Stimulated activated effector memory CD8-positive, alpha-beta T cell treated with anti-CD3 and anti-CD28 coated beads, Interleukin-12 subunit alpha, Interleukin-12 subunit beta, amount 100 ng/mL, for 72 hours (primary cell): ENCODE results near the gene TIMM13.
"Not testable (repeated sequence)": the region's sequence is repeated elsewhere in the genome, so short reads cannot be mapped to it uniquely, and the experiment has no call there.

Experiments used
- ATAC-seq: fragments of 150-1000 bp; cut with Tn5 transposase; 2 replicates; pipeline ENCODE4 v1.10.0; 2021
- DNase-seq, 2 donors: peaks; one replicate each; pipeline ENCODE4 v3.0.0; 2021 to 2022; ENCODE audit warnings: low spot score in 2 of 2
- H3K27ac Mint-ChIP-seq: one replicate; pipeline ENCODE4 v1.8.0; 2022; ENCODE audit warnings: mild to moderate bottlenecking, mixed read lengths
- H3K36me3 Mint-ChIP-seq: one replicate; pipeline ENCODE4 v1.8.0; 2022; ENCODE audit warnings: mild to moderate bottlenecking, mixed read lengths
- H3K4me1 Mint-ChIP-seq: one replicate; pipeline ENCODE4 v1.8.0; 2022; ENCODE audit warnings: mixed read lengths
- H3K4me3 Mint-ChIP-seq: one replicate; pipeline ENCODE4 v1.8.0; 2022; ENCODE audit warnings: mild to moderate bottlenecking, mixed read lengths
- H3K9me3 Mint-ChIP-seq: one replicate; pipeline ENCODE4 v1.8.0; 2022; ENCODE audit warnings: mixed read lengths

TIMM13 gene

GRCh38 chr19:2460245-2460644, 32.9 kb upstream of the TIMM13 start:
- Mint-ChIP-seq H3K27ac (no peak overlapping the region), H3K4me3 (no peak overlapping the region), H3K4me1 (peaks cover 31% of the 10 kb centered on the region), H3K9me3 (no peaks in the 10 kb centered on the region), H3K36me3 (peaks cover 1% of the 10 kb centered on the region)
- ATAC-seq (no peak), DNase-seq (no peak)

GRCh38 chr19:2458776-2459175, 31.4 kb upstream of the TIMM13 start:
- DNase-seq, H3K27ac Mint-ChIP-seq, H3K9me3 Mint-ChIP-seq, H3K4me3 Mint-ChIP-seq, ATAC-seq: not testable (repeated sequence)
- Mint-ChIP-seq H3K36me3 (peaks cover 12% of the 10 kb centered on the region), H3K4me1 (peaks cover 39% of the 10 kb centered on the region)

GRCh38 chr19:2458054-2458453, 30.7 kb upstream of the TIMM13 start:
- H3K4me1 Mint-ChIP-seq: peaks cover 39% of the 10 kb centered on the region
- ATAC-seq: no peak
- no peaks in the 10 kb centered on the region for H3K9me3 Mint-ChIP-seq
- H3K4me3 Mint-ChIP-seq: no peak overlapping the region
- DNase-seq: no peak
- H3K27ac Mint-ChIP-seq: no peak overlapping the region
- H3K36me3 Mint-ChIP-seq: peaks cover 14% of the 10 kb centered on the region

- H3K4me1 Mint-ChIP-seq: peaks cover 39% of the 10 kb centered on the region
- peaks cover 14% of the 10 kb centered on the region for H3K36me3 Mint-ChIP-seq
- peak overlapping the region; percentile 86 for H3K27ac Mint-ChIP-seq
- H3K4me3 Mint-ChIP-seq: peak overlapping the region; percentile 73
- no peaks in the 10 kb centered on the region for H3K9me3 Mint-ChIP-seq
- no peak for ATAC-seq
- no peak for DNase-seq
Measured at GRCh38 chr19:2457394-2458037, 30.1 kb upstream of the TIMM13 start.

- peak overlapping the region; percentile 86 for H3K27ac Mint-ChIP-seq
- peaks cover 26% of the 10 kb centered on the region for H3K36me3 Mint-ChIP-seq
- no peaks in the 10 kb centered on the region for H3K9me3 Mint-ChIP-seq
- ATAC-seq (peak; percentile 56), DNase-seq (peak; percentile 42 to 76)
- peak overlapping the region; percentile 73 for H3K4me3 Mint-ChIP-seq
- H3K4me1 Mint-ChIP-seq: peaks cover 25% of the 10 kb centered on the region
Measured at GRCh38 chr19:2455851-2456570, 28.6 kb upstream of the TIMM13 start.

- Mint-ChIP-seq H3K4me1 (peaks cover 22% of the 10 kb centered on the region), H3K27ac (peak overlapping the region; percentile 86), H3K36me3 (peaks cover 34% of the 10 kb centered on the region), H3K9me3 (no peaks in the 10 kb centered on the region), H3K4me3 (peak overlapping the region; percentile 73)
- DNase-seq: no peak
- no peak for ATAC-seq
Measured at GRCh38 chr19:2454962-2455850, 27.8 kb upstream of the TIMM13 start.

GRCh38 chr19:2454199-2454961, 27.0 kb upstream of the TIMM13 start:
- Mint-ChIP-seq H3K27ac (peak overlapping the region; percentile 86), H3K4me3 (peak overlapping the region; percentile 73), H3K4me1 (peaks cover 19% of the 10 kb centered on the region), H3K9me3 (no peaks in the 10 kb centered on the region), H3K36me3 (peaks cover 38% of the 10 kb centered on the region)
- ATAC-seq: no peak
- no peak for DNase-seq

GRCh38 chr19:2453431-2454025, 26.1 kb upstream of the TIMM13 start:
- no peaks in the 10 kb centered on the region for H3K9me3 Mint-ChIP-seq
- no peak overlapping the region for H3K4me3 Mint-ChIP-seq
- no peak for DNase-seq
- H3K36me3 Mint-ChIP-seq: peaks cover 38% of the 10 kb centered on the region
- peaks cover 20% of the 10 kb centered on the region for H3K4me1 Mint-ChIP-seq
- H3K27ac Mint-ChIP-seq: no peak overlapping the region
- ATAC-seq: no peak

GRCh38 chr19:2451741-2452140, 24.4 kb upstream of the TIMM13 start:
- H3K27ac Mint-ChIP-seq: no peak overlapping the region
- H3K36me3 Mint-ChIP-seq: peaks cover 44% of the 10 kb centered on the region
- no peak for ATAC-seq
- no peak overlapping the region for H3K4me3 Mint-ChIP-seq
- H3K4me1 Mint-ChIP-seq: peaks cover 17% of the 10 kb centered on the region
- no peaks in the 10 kb centered on the region for H3K9me3 Mint-ChIP-seq
- no peak for DNase-seq

GRCh38 chr19:2451138-2451537, 23.8 kb upstream of the TIMM13 start:
- Mint-ChIP-seq H3K27ac (peak overlapping the region; percentile 20), H3K4me1 (peaks cover 23% of the 10 kb centered on the region), H3K4me3 (no peak overlapping the region), H3K9me3 (no peaks in the 10 kb centered on the region), H3K36me3 (peaks cover 44% of the 10 kb centered on the region)
- DNase-seq: no peak
- ATAC-seq: no peak

- H3K4me3 Mint-ChIP-seq: no peak overlapping the region
- no peak for ATAC-seq
- no peak for DNase-seq
- H3K9me3 Mint-ChIP-seq: no peaks in the 10 kb centered on the region
- H3K36me3 Mint-ChIP-seq: peaks cover 40% of the 10 kb centered on the region
- peaks cover 14% of the 10 kb centered on the region for H3K4me1 Mint-ChIP-seq
- H3K27ac Mint-ChIP-seq: no peak overlapping the region
Measured at GRCh38 chr19:2449019-2449418, 21.6 kb upstream of the TIMM13 start.

- H3K4me3 Mint-ChIP-seq: no peak overlapping the region
- H3K36me3 Mint-ChIP-seq: peaks cover 45% of the 10 kb centered on the region
- H3K27ac Mint-ChIP-seq: peak overlapping the region; percentile 17
- H3K4me1 Mint-ChIP-seq: peaks cover 14% of the 10 kb centered on the region
- no peaks in the 10 kb centered on the region for H3K9me3 Mint-ChIP-seq
- DNase-seq (no peak), ATAC-seq (no peak)
Measured at GRCh38 chr19:2446381-2446780, 19.0 kb upstream of the TIMM13 start.

- peaks cover 32% of the 10 kb centered on the region for H3K36me3 Mint-ChIP-seq
- DNase-seq (no peak), ATAC-seq (no peak)
- H3K27ac Mint-ChIP-seq: peak overlapping the region; percentile 23
- H3K4me1 Mint-ChIP-seq: peaks cover 14% of the 10 kb centered on the region
- H3K4me3 Mint-ChIP-seq: no peak overlapping the region
- H3K9me3 Mint-ChIP-seq: no peaks in the 10 kb centered on the region
Measured at GRCh38 chr19:2444251-2445002, 17.0 kb upstream of the TIMM13 start.

GRCh38 chr19:2443785-2444182, 16.4 kb upstream of the TIMM13 start:
- DNase-seq (no peak), ATAC-seq (no peak)
- peaks cover 32% of the 10 kb centered on the region for H3K36me3 Mint-ChIP-seq
- no peak overlapping the region for H3K4me3 Mint-ChIP-seq
- H3K27ac Mint-ChIP-seq: no peak overlapping the region
- no peaks in the 10 kb centered on the region for H3K9me3 Mint-ChIP-seq
- peaks cover 14% of the 10 kb centered on the region for H3K4me1 Mint-ChIP-seq
